NT2/D1 (cell line): ENCODE results near the gene MYO9B.
A peak's percentile ranks its signal among the peaks of the same experiment; 100 is the strongest.

Source experiments
- DNase-seq: peaks from one replicate; pipeline ENCODE4 v3.0.0-alpha.2; 2011; ENCODE audit warnings: low read depth, low spot score
- H3K27me3 ChIP-seq: 2 replicates; pipeline ENCODE4 v1.6.0; 2011; ENCODE audit warnings: mild to moderate bottlenecking; ENCODE audit not compliant: insufficient read length, insufficient read depth
- H3K36me3 ChIP-seq: 2 replicates; pipeline ENCODE4 v1.6.1; 2011; ENCODE audit warnings: mild to moderate bottlenecking, low read length, mixed read lengths; ENCODE audit not compliant: insufficient read depth, insufficient read length
- H3K4me1 ChIP-seq: 2 replicates; pipeline ENCODE4 v1.5.1; 2011; ENCODE audit not compliant: insufficient read depth, insufficient read length
- H3K4me3 ChIP-seq: 2 replicates; pipeline ENCODE4 v1.5.1; 2011; ENCODE audit warnings: low read depth; ENCODE audit not compliant: insufficient read length
- H3K9ac ChIP-seq: 2 replicates; pipeline ENCODE4 v1.6.0; 2011; ENCODE audit warnings: low read depth; ENCODE audit not compliant: insufficient read length
- H3K9me3 ChIP-seq: 2 replicates; pipeline ENCODE4 v1.5.1; 2011; ENCODE audit warnings: mild to moderate bottlenecking, low read length; ENCODE audit not compliant: insufficient read depth
- SUZ12 ChIP-seq: IDR thresholded peaks from 2 replicates; pipeline ENCODE4 v1.6.1; 2011; ENCODE audit not compliant: insufficient read length, insufficient read depth; ENCODE audit errors: extremely low read depth
- YY1 ChIP-seq: IDR thresholded peaks from 2 replicates; pipeline ENCODE4 v1.6.1; 2011; ENCODE audit not compliant: insufficient read length, insufficient read depth
- ZNF274 ChIP-seq: IDR thresholded peaks from 2 replicates; pipeline ENCODE4 v1.6.1; 2011; ENCODE audit warnings: mild to moderate bottlenecking, low read depth, low read length

MYO9B gene

GRCh38 chr19:17076543-17076991, 990 bp downstream of the MYO9B start:
- H3K9me3 ChIP-seq, result no peaks in the 10 kb centered on the region
- H3K9ac ChIP-seq, result peak overlapping the region; percentile 90
- no peak for DNase-seq
- H3K4me1 ChIP-seq, result peaks cover 31% of the 10 kb centered on the region
- TF ChIP-seq SUZ12 (no peak), YY1 (no peak), ZNF274 (no peak)
- peak overlapping the region; percentile 82 for H3K4me3 ChIP-seq
- H3K36me3 ChIP-seq, result peaks cover 43% of the 10 kb centered on the region
- H3K27me3 ChIP-seq, result no peaks in the 10 kb centered on the region

GRCh38 chr19:17077447-17078028, 2.0 kb downstream of the MYO9B start:
- TF ChIP-seq SUZ12 (no peak), ZNF274 (no peak), YY1 (no peak)

DNA sequence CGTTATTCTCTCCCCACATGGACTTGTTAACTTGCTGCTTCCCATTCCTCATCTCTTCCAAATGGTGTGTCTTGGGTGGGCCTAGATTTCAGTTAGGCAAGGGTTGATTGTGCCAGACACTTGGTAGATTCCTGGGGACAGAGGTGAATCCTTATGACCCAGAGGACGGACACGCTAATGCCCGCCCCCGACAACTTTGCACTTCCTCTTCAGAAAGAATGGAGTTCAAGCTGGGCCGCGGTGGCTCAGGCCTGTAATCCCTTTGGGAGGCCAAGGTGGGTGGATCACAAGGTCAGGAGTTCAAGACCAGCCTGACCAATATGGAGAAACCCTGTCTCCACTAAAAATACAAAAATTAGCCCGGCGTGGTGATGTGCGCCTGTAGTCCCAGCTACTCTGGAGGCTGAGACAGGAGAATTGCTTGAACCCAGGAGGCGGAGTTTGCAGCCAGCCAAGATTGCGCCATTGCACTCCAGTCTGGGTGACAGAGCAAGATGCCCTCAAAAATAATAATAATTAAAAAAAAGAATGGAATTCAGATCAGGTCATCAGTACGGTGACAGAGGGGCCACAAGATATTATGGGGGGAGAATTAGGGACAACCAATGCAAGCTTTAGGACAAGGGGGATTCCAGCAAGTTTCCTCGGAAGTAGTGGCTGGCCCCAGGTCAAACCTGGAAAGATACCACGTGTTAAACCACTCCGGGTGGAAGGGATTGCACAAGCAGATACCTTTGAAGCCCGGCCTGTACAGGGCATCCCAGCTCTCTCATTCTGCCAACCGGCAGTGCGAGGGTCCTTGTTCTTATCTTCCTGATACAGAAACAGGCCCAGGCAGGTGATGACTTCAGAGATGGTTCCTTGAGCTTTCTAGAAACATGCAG, 2.7 kb downstream of the MYO9B start:
- Histone ChIP-seq H3K27me3 (no peaks in the 10 kb centered on the region), H3K4me1 (peaks cover 32% of the 10 kb centered on the region), H3K9ac (no peak overlapping the region), H3K36me3 (peaks cover 40% of the 10 kb centered on the region), H3K4me3 (no peak overlapping the region), H3K9me3 (no peaks in the 10 kb centered on the region)
- TF ChIP-seq ZNF274 (no peak), YY1 (no peak), SUZ12 (no peak)
- no peak for DNase-seq

More at GRCh38 chr19:17077447-17078028, 2.0 kb downstream of the MYO9B start:
- DNase-seq, result no peak
- H3K36me3 ChIP-seq, result peaks cover 40% of the 10 kb centered on the region
- peak overlapping the region; percentile 82 for H3K4me3 ChIP-seq
- H3K9ac ChIP-seq, result no peak overlapping the region
- no peaks in the 10 kb centered on the region for H3K9me3 ChIP-seq
- H3K27me3 ChIP-seq, result no peaks in the 10 kb centered on the region
- H3K4me1 ChIP-seq, result peaks cover 31% of the 10 kb centered on the region

GRCh38 chr19:17078920-17079709, 3.5 kb downstream of the MYO9B start:
- Histone ChIP-seq H3K36me3 (peaks cover 35% of the 10 kb centered on the region), H3K4me3 (no peak overlapping the region), H3K9me3 (no peaks in the 10 kb centered on the region), H3K4me1 (peaks cover 29% of the 10 kb centered on the region), H3K9ac (peak overlapping the region; percentile 53), H3K27me3 (no peaks in the 10 kb centered on the region)
- TF ChIP-seq YY1, result no peak
- no peak for TF ChIP-seq SUZ12
- no peak for TF ChIP-seq ZNF274
- DNase-seq, result no peak

GRCh38 chr19:17079710-17080439, 4.3 kb downstream of the MYO9B start:
- TF ChIP-seq ZNF274 (no peak), YY1 (no peak), SUZ12 (no peak)
- peaks cover 26% of the 10 kb centered on the region for H3K4me1 ChIP-seq
- no peak overlapping the region for H3K4me3 ChIP-seq
- H3K9me3 ChIP-seq, result no peaks in the 10 kb centered on the region
- DNase-seq, result no peak
- peak overlapping the region; percentile 53 for H3K9ac ChIP-seq
- peaks cover 33% of the 10 kb centered on the region for H3K36me3 ChIP-seq
- H3K27me3 ChIP-seq, result no peaks in the 10 kb centered on the region

DNA sequence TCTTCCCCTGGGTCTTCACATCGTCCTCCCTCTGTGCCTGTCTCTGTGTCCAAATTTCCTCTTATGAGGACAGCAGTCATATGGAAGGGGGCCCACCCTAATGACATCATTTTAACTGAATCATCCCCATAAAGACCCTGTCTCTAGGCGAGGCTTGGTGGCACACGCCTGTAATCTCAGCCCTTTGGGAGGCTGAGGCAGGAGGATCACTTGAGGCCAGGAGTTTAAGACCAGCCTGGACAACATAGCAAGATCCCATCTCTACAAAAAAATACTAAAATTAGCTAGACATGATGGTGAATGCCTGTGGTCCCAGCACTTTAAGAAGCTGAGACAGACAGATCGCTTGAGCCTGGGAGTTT, 4.8 kb downstream of the MYO9B start:
- peaks cover 33% of the 10 kb centered on the region for H3K36me3 ChIP-seq
- H3K4me1 ChIP-seq, result peaks cover 28% of the 10 kb centered on the region
- no peak overlapping the region for H3K9ac ChIP-seq
- no peaks in the 10 kb centered on the region for H3K27me3 ChIP-seq
- no peaks in the 10 kb centered on the region for H3K9me3 ChIP-seq
- no peak for DNase-seq
- no peak for TF ChIP-seq SUZ12
- no peak for TF ChIP-seq YY1
- TF ChIP-seq ZNF274, result no peak
- no peak overlapping the region for H3K4me3 ChIP-seq
